ENCODE measurements around the gene PPP6R1. TPM values are rescaled to one million over a fixed set of nuclear protein-coding genes. Genes with fewer than 3 reads are reported as not detected.

Gene PPP6R1
- total RNA-seq, 4 donors from 2014 or later, result 14.6 to 47.9 (median 39.6) TPM

GRCh38 chr19:55279770-55280643 is 21.2 kb upstream of the PPP6R1 start, which contains the start of gene HSPBP1:
Gene HSPBP1, minus strand, starts transcription at chr19:55280110. Its CDS starts 502 bp downstream, at chr19:55279608.
- Histone ChIP-seq H3K27me3 (peaks cover 0 to 9% (median 0%) of the 10 kb centered on the region in 3 donors), H3K36me3 (peaks cover 0 to 14% of the 10 kb centered on the region in 2 donors), H3K4me3 (peak within 1 kb of the TSS; percentile 63 to 97 (median 82)), H3K4me1 (peaks cover 7 to 8% of the 10 kb centered on the region in 2 donors), H3K9me3 (no peaks in the 10 kb centered on the region), H3K27ac (peak within 1 kb of the TSS; percentile 70 to 86 (median 81))
- DNase-seq, result peak; percentile 76 to 87
- in situ Hi-C loops (cut with MboI; ENCODE audit: low sequenced_read_pairs in 4 of 4), result loop anchor here in 1 of 4 donors (25.0 kb wide), 1 partner anchor 132 kb away; the partner anchor contains the start of gene UBE2S
- peak; percentile 94 to 98 for ATAC-seq
- TF ChIP-seq CTCF (IDR thresholded peaks at IDR 0.05 in 4 of 5, conservative IDR thresholded peaks at IDR 0.05 in 1 of 5) (no peak), POLR2A (IDR thresholded peaks at IDR 0.05) (no peak)
- intact Hi-C loops (cut with DNase I; ENCODE audit: low total_unique reads), result loop anchor here (1.0 kb wide), 1 partner anchor 21 kb away; the partner anchor contains the start of gene PPP6R1

GRCh38 chr19:55279340-55279739 is 20.5 kb upstream of the PPP6R1 start:
- peak overlapping the region; percentile 70 to 86 (median 81) for H3K27ac ChIP-seq
- DNase-seq (no peak), ATAC-seq (no peak)
- H3K4me1 ChIP-seq, result peaks cover 7 to 8% of the 10 kb centered on the region in 2 donors
- no peaks in the 10 kb centered on the region for H3K9me3 ChIP-seq
- no peak for TF ChIP-seq POLR2A (IDR thresholded peaks at IDR 0.05)
- TF ChIP-seq CTCF (IDR thresholded peaks at IDR 0.05 in 4 of 5, conservative IDR thresholded peaks at IDR 0.05 in 1 of 5), result no peak
- H3K27me3 ChIP-seq, result peaks cover 0 to 9% (median 0%) of the 10 kb centered on the region in 3 donors
- peaks cover 0 to 19% of the 10 kb centered on the region in 2 donors for H3K36me3 ChIP-seq
- intact Hi-C loops (cut with DNase I; ENCODE audit: low total_unique reads), result no loop called here
- in situ Hi-C loops (cut with MboI; ENCODE audit: low sequenced_read_pairs in 4 of 4), result loop anchor here in 1 of 4 donors (25.0 kb wide), 1 partner anchor 133 kb away; the partner anchor contains the start of gene UBE2S
- H3K4me3 ChIP-seq, result peak overlapping the region; percentile 63 to 97 (median 82)

- Histone ChIP-seq H3K9me3 (no peaks in the 10 kb centered on the region), H3K4me1 (peaks cover 7 to 8% of the 10 kb centered on the region in 2 donors), H3K36me3 (peaks cover 0 to 26% of the 10 kb centered on the region in 2 donors), H3K27me3 (peaks cover 0 to 5% (median 0%) of the 10 kb centered on the region in 3 donors), H3K4me3 (peak overlapping the region in 1 of 4 donors; percentile 75), H3K27ac (no peak overlapping the region)
- TF ChIP-seq POLR2A (IDR thresholded peaks at IDR 0.05), result no peak
- TF ChIP-seq CTCF (IDR thresholded peaks at IDR 0.05 in 4 of 5, conservative IDR thresholded peaks at IDR 0.05 in 1 of 5), result no peak
- DNase-seq (no peak), ATAC-seq (no peak)
- intact Hi-C loops (cut with DNase I; ENCODE audit: low total_unique reads) (no loop called here), in situ Hi-C loops (cut with MboI; ENCODE audit: low sequenced_read_pairs in 4 of 4) (loop anchor here in 1 of 4 donors (25.0 kb wide), 1 partner anchor 134 kb away; the partner anchor contains the start of gene UBE2S)
Measured at GRCh38 chr19:55278391-55279135, 19.7 kb upstream of the PPP6R1 start.

GRCh38 chr19:55277494-55277893 is 18.7 kb upstream of the PPP6R1 start:
- H3K36me3 ChIP-seq, result peaks cover 0 to 37% of the 10 kb centered on the region in 2 donors
- H3K27ac ChIP-seq, result no peak overlapping the region
- TF ChIP-seq CTCF (IDR thresholded peaks at IDR 0.05 in 4 of 5, conservative IDR thresholded peaks at IDR 0.05 in 1 of 5) (no peak), POLR2A (IDR thresholded peaks at IDR 0.05) (no peak)
- no peaks in the 10 kb centered on the region for H3K9me3 ChIP-seq
- H3K4me3 ChIP-seq, result no peak overlapping the region
- H3K4me1 ChIP-seq, result peaks cover 7 to 8% of the 10 kb centered on the region in 2 donors
- in situ Hi-C loops (cut with MboI; ENCODE audit: low sequenced_read_pairs in 4 of 4) (loop anchor here in 1 of 4 donors (25.0 kb wide), 1 partner anchor 135 kb away; the partner anchor contains the start of gene UBE2S), intact Hi-C loops (cut with DNase I; ENCODE audit: low total_unique reads) (no loop called here)
- ATAC-seq, result no peak
- no peaks in the 10 kb centered on the region for H3K27me3 ChIP-seq
- DNase-seq, result no peak

Measured in gastrocnemius medialis (tissue), 4 donors.